ENCODE results near the gene SELENOW. TPM values are rescaled to one million over a fixed set of nuclear protein-coding genes. Genes with fewer than 3 reads are reported as not detected.
A peak's percentile ranks its signal among the peaks of the same experiment; 100 is the strongest.
"Not testable (repeated sequence)": the region's sequence is repeated elsewhere in the genome, so short reads cannot be mapped to it uniquely, and the experiment has no call there.

Gene SELENOW
- total and polyA plus RNA-seq, 2 experiments from 2014 or later: 561 to 571 TPM

GRCh38 chr19:47780215-47780551 is 1.7 kb downstream of the SELENOW start:
- Histone ChIP-seq H3K27me3 (replicated peaks; ENCODE audit: insufficient read depth) (no peaks in the 10 kb centered on the region), H2AFZ (0 out of 2 replicates have a peak overlapping the region, but pooled peaks have one; percentile 18), H4K20me1 (ENCODE audit: insufficient read depth) (peaks cover 6% of the 10 kb centered on the region; the same call in 1 of the 2 replicates), H3K9me3 (ENCODE audit: low read depth) (no peaks in the 10 kb centered on the region), H3K27ac (no peak overlapping the region), H3K9me2 (ENCODE audit: insufficient read depth) (no peaks in the 10 kb centered on the region), H3K9ac (peak overlapping the region; percentile 93), H3K4me3 (peak overlapping the region; percentile 96), H3F3A (ENCODE audit: insufficient read depth) (0 out of 2 replicates have a peak, but pooled peaks cover 13% of the 10 kb centered on the region), H3K4me1 (ENCODE audit: insufficient read depth) (no peaks in the 10 kb centered on the region), H3K36me3 (ENCODE audit: low read depth) (peaks cover 9% of the 10 kb centered on the region; the same call in 1 of the 2 replicates), H3K4me2 (ENCODE audit: unreplicated experiment) (peak overlapping the region; percentile 79), H3K79me2 (ENCODE audit: insufficient read depth) (peaks cover 46% of the 10 kb centered on the region)
- WGBS, 2 experiments (ENCODE audit: low coverage in 1 of 2, low lambda C conversion rate in 2 of 2, missing lambda C conversion rate in 2 of 2): 72 to 78% methylated on average over 8 to 9 of the region's 9 CpGs
- no peak for TF ChIP-seq EZH2 (IDR thresholded peaks at IDR 0.05; ENCODE audit: insufficient read depth, poor library complexity, severe bottlenecking)
- TF ChIP-seq EZH2phosphoT487 (IDR thresholded peaks at IDR 0.05; ENCODE audit: insufficient read depth, low read depth): no peak
- DNase-seq: no peak
- in situ Hi-C loops (cut with MboI): loop anchor here (5.0 kb wide), 1 partner anchor 68 kb away; the partner anchor contains the start of gene EHD2

DNA sequence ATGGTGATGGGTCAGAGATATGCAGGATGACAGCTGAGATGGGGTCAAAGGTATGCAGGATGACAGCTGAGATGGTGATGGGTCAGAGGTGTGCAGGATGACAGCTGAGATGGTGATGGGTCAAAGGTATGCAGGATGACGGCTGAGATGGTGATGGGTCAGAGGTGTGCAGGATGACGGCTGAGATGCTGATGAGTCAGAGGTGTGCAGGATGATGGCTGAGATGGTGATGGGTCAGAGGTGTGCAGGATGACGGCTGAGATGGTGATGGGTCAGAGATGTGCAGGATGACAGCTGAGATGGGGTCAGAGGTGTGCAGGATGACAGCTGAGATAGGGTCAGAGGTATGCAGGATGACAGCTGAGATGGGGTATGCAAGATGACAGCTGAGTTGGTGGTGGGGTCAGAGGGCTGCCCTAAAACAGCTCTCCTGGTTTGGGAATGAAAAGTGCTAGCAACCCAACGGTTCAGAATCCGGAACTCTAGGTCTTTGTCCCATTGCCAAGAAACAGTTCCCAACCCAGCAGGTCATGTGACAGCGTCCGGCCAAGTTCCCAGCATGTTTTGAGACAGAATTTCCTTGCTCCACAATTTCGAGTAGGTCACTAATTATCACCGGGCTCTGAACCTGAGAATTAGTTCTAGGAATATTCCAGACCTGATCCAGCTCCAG is 3.2 kb downstream of the SELENOW start:
- Histone ChIP-seq H3K4me3 (no peak overlapping the region), H3K4me1 (ENCODE audit: insufficient read depth) (no peaks in the 10 kb centered on the region), H3K9me2 (ENCODE audit: insufficient read depth) (no peaks in the 10 kb centered on the region), H3K9ac (no peak overlapping the region), H2AFZ (no peak overlapping the region), H4K20me1 (ENCODE audit: insufficient read depth) (peaks cover 6% of the 10 kb centered on the region; the same call in 1 of the 2 replicates), H3K27ac (no peak overlapping the region), H3K79me2 (ENCODE audit: insufficient read depth) (peaks cover 46% of the 10 kb centered on the region), H3K4me2 (ENCODE audit: unreplicated experiment) (no peak overlapping the region), H3K9me3 (ENCODE audit: low read depth) (no peaks in the 10 kb centered on the region), H3K36me3 (ENCODE audit: low read depth) (peaks cover 12% of the 10 kb centered on the region; the same call in 1 of the 2 replicates), H3F3A (ENCODE audit: insufficient read depth) (0 out of 2 replicates have a peak, but pooled peaks cover 13% of the 10 kb centered on the region), H3K27me3 (replicated peaks; ENCODE audit: insufficient read depth) (no peaks in the 10 kb centered on the region)
- WGBS, 2 experiments (ENCODE audit: low coverage in 1 of 2, low lambda C conversion rate in 2 of 2, missing lambda C conversion rate in 2 of 2): 40 to 43% methylated on average over 8 to 9 of the region's 9 CpGs
- no peak for TF ChIP-seq EZH2phosphoT487 (IDR thresholded peaks at IDR 0.05; ENCODE audit: insufficient read depth, low read depth)
- no peak for TF ChIP-seq EZH2 (IDR thresholded peaks at IDR 0.05; ENCODE audit: insufficient read depth, poor library complexity, severe bottlenecking)
- DNase-seq: peak; percentile 30
- in situ Hi-C loops (cut with MboI): loop anchor here (5.0 kb wide), 1 partner anchor 69 kb away; the partner anchor contains the start of gene EHD2

GRCh38 chr19:47786566-47786965 is 8.1 kb downstream of the SELENOW start:
- Histone ChIP-seq H3K27me3 (replicated peaks; ENCODE audit: insufficient read depth) (no peaks in the 10 kb centered on the region), H4K20me1 (ENCODE audit: insufficient read depth) (peaks cover under 1% of the 10 kb centered on the region; the same call in 1 of the 2 replicates), H2AFZ (no peak overlapping the region), H3K4me3 (no peak overlapping the region), H3K4me2 (ENCODE audit: unreplicated experiment) (no peak overlapping the region), H3K4me1 (ENCODE audit: insufficient read depth) (no peaks in the 10 kb centered on the region), H3K9me3 (ENCODE audit: low read depth) (no peaks in the 10 kb centered on the region), H3K27ac (no peak overlapping the region), H3K9ac (no peak overlapping the region), H3K79me2 (ENCODE audit: insufficient read depth) (peaks cover 5% of the 10 kb centered on the region), H3F3A (ENCODE audit: insufficient read depth) (0 out of 2 replicates have a peak, but pooled peaks cover 12% of the 10 kb centered on the region), H3K36me3 (ENCODE audit: low read depth) (peaks cover 12% of the 10 kb centered on the region; the same call in 1 of the 2 replicates), H3K9me2 (ENCODE audit: insufficient read depth) (no peaks in the 10 kb centered on the region)
- TF ChIP-seq EZH2 (IDR thresholded peaks at IDR 0.05; ENCODE audit: insufficient read depth, poor library complexity, severe bottlenecking) (no peak), EZH2phosphoT487 (IDR thresholded peaks at IDR 0.05; ENCODE audit: insufficient read depth, low read depth) (no peak)
- no peak for DNase-seq
- WGBS, 2 experiments (ENCODE audit: low coverage in 1 of 2, low lambda C conversion rate in 2 of 2, missing lambda C conversion rate in 2 of 2): 91% methylated on average over 7 of the region's 7 CpGs
- in situ Hi-C loops (cut with MboI): no loop called here

DNA sequence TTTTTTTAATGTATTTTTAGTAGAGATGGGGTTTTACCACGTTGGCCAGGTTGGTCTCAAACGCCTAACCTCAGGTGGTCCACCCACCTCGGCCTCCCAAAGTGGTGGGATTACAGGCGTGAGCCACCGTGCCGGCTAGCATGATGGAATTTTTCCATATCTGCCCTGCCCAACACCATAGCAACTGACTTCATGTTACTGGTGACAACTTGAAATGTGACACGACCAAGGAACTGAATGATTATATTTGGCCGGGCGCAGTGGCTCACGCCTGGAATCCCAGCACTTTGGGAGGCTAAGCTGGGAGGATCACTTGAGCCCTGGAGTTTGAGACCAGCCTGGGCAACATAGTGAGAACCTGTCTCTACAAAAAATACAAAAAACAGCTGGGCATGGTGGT is 8.8 kb downstream of the SELENOW start:
- H3F3A ChIP-seq (ENCODE audit: insufficient read depth); H3K27ac ChIP-seq; DNase-seq; H3K9ac ChIP-seq; H3K4me2 ChIP-seq (ENCODE audit: unreplicated experiment); H3K4me3 ChIP-seq; H4K20me1 ChIP-seq (ENCODE audit: insufficient read depth); H3K9me2 ChIP-seq (ENCODE audit: insufficient read depth); H3K79me2 ChIP-seq (ENCODE audit: insufficient read depth); H2AFZ ChIP-seq; in situ Hi-C loops (cut with MboI); H3K27me3 ChIP-seq (replicated peaks; ENCODE audit: insufficient read depth); H3K4me1 ChIP-seq (ENCODE audit: insufficient read depth); H3K9me3 ChIP-seq (ENCODE audit: low read depth): not testable (repeated sequence)
- 62 to 67% methylated on average over 10 of the region's 10 CpGs for WGBS, 2 experiments (ENCODE audit: low coverage in 1 of 2, low lambda C conversion rate in 2 of 2, missing lambda C conversion rate in 2 of 2)
- peaks cover 12% of the 10 kb centered on the region; the same call in 1 of the 2 replicates for H3K36me3 ChIP-seq (ENCODE audit: low read depth)

GRCh38 chr19:47789811-47790210 is 11.3 kb downstream of the SELENOW start:
- H3K4me3 ChIP-seq; H3K9me3 ChIP-seq (ENCODE audit: low read depth); H3K79me2 ChIP-seq (ENCODE audit: insufficient read depth); H3K27me3 ChIP-seq (replicated peaks; ENCODE audit: insufficient read depth); H3K9ac ChIP-seq; H3K36me3 ChIP-seq (ENCODE audit: low read depth); H2AFZ ChIP-seq; H3K9me2 ChIP-seq (ENCODE audit: insufficient read depth); H3K27ac ChIP-seq; H4K20me1 ChIP-seq (ENCODE audit: insufficient read depth); H3K4me1 ChIP-seq (ENCODE audit: insufficient read depth); DNase-seq; H3F3A ChIP-seq (ENCODE audit: insufficient read depth); in situ Hi-C loops (cut with MboI); H3K4me2 ChIP-seq (ENCODE audit: unreplicated experiment): not testable (repeated sequence)
- 96 to 97% methylated on average over 13 of the region's 13 CpGs for WGBS, 2 experiments (ENCODE audit: low coverage in 1 of 2, low lambda C conversion rate in 2 of 2, missing lambda C conversion rate in 2 of 2)
